Measurements from ENCODE around the gene NAALADL2. TPM values are rescaled to one million over a fixed set of nuclear protein-coding genes. Genes with fewer than 3 reads are reported as not detected.

The NAALADL2 gene
- total RNA-seq, 1 experiment from 2014 or later, result 1.9 TPM

GRCh38 chr3:175267561-175267960 is 408.4 kb downstream of the NAALADL2 start:
- Histone ChIP-seq H3K9ac (ENCODE audit: low read length) (peak overlapping the region; percentile 70), H3K4me2 (ENCODE audit: low read length) (peak overlapping the region; percentile 72), H3K9me2 (replicated peaks; ENCODE audit: low read length) (no peaks in the 10 kb centered on the region), H3K9me3 (ENCODE audit: low read length) (no peaks in the 10 kb centered on the region), H3K27me3 (ENCODE audit: low read length) (no peaks in the 10 kb centered on the region), H3K36me3 (ENCODE audit: low read depth, low read length) (no peaks in the 10 kb centered on the region), H3K4me3 (ENCODE audit: low read length) (no peak overlapping the region), H3K27ac (ENCODE audit: low read length) (peak overlapping the region; percentile 94), H4K20me1 (ENCODE audit: low read length) (no peaks in the 10 kb centered on the region), H3F3A (ENCODE audit: low read length, unreplicated experiment) (no peaks in the 10 kb centered on the region), H2AFZ (ENCODE audit: low read length) (no peak overlapping the region), H3K4me1 (ENCODE audit: insufficient read depth, low read length) (peaks cover 27% of the 10 kb centered on the region), H3K79me2 (ENCODE audit: low read length) (no peaks in the 10 kb centered on the region)
- no peak for DNase-seq
- intact Hi-C loops (cut with micrococcal nuclease), result loop anchor here (2.0 to 10.0 kb wide), 4 partner anchors 117 to 1397 kb away; no protein-coding TSS in a partner anchor
- TF ChIP-seq EZH2phosphoT487 (IDR thresholded peaks at IDR 0.05; ENCODE audit: borderline replicate concordance, low read length) (no peak), EZH2 (IDR thresholded peaks at IDR 0.05; ENCODE audit: low read length, unreplicated experiment) (no peak), CTCF (conservative IDR thresholded peaks at IDR 0.05; ENCODE audit: low read depth, low read length) (no peak)
- POLR2A ChIA-PET (ENCODE audit: unreplicated experiment), result interaction anchor here (0.6 kb wide), 1 partner anchor 69 kb away, joined by 6 read pairs; no protein-coding TSS in a partner anchor
- CTCF ChIA-PET, result no interaction called here
- no TSS peak for BruUV-seq (replicated peaks)
- peak; percentile 31 for ATAC-seq

- Histone ChIP-seq H3K4me1 (ENCODE audit: insufficient read depth, low read length) (peaks cover 27% of the 10 kb centered on the region), H3K4me3 (ENCODE audit: low read length) (no peak overlapping the region), H3K4me2 (ENCODE audit: low read length) (no peak overlapping the region), H3K9ac (ENCODE audit: low read length) (no peak overlapping the region), H3K9me2 (replicated peaks; ENCODE audit: low read length) (no peaks in the 10 kb centered on the region), H3F3A (ENCODE audit: low read length, unreplicated experiment) (no peaks in the 10 kb centered on the region), H3K27ac (ENCODE audit: low read length) (no peak overlapping the region), H3K27me3 (ENCODE audit: low read length) (no peaks in the 10 kb centered on the region), H3K9me3 (ENCODE audit: low read length) (no peaks in the 10 kb centered on the region), H3K79me2 (ENCODE audit: low read length) (no peaks in the 10 kb centered on the region), H2AFZ (ENCODE audit: low read length) (no peak overlapping the region), H4K20me1 (ENCODE audit: low read length) (no peaks in the 10 kb centered on the region), H3K36me3 (ENCODE audit: low read depth, low read length) (no peaks in the 10 kb centered on the region)
- no TSS peak for BruUV-seq (replicated peaks)
- intact Hi-C loops (cut with micrococcal nuclease), result loop anchor here (5.0 to 10.0 kb wide), 3 partner anchors 335 to 1395 kb away; no protein-coding TSS in a partner anchor
- DNase-seq (no peak), ATAC-seq (no peak)
- TF ChIP-seq CTCF (conservative IDR thresholded peaks at IDR 0.05; ENCODE audit: low read depth, low read length) (no peak), EZH2phosphoT487 (IDR thresholded peaks at IDR 0.05; ENCODE audit: borderline replicate concordance, low read length) (no peak), EZH2 (IDR thresholded peaks at IDR 0.05; ENCODE audit: low read length, unreplicated experiment) (no peak)
- ChIA-PET POLR2A (ENCODE audit: unreplicated experiment) (no interaction called here), CTCF (no interaction called here)
Observed at GRCh38 chr3:175269394-175269793, 410.3 kb downstream of the NAALADL2 start.

- Histone ChIP-seq H3K9ac (ENCODE audit: low read length) (no peak overlapping the region), H2AFZ (ENCODE audit: low read length) (0 out of 2 replicates have a peak overlapping the region, but pooled peaks have one; percentile 4), H3K27ac (ENCODE audit: low read length) (no peak overlapping the region), H3K9me2 (replicated peaks; ENCODE audit: low read length) (no peaks in the 10 kb centered on the region), H4K20me1 (ENCODE audit: low read length) (no peaks in the 10 kb centered on the region), H3K27me3 (ENCODE audit: low read length) (no peaks in the 10 kb centered on the region), H3K4me3 (ENCODE audit: low read length) (no peak overlapping the region), H3K4me1 (ENCODE audit: insufficient read depth, low read length) (peaks cover 27% of the 10 kb centered on the region), H3K9me3 (ENCODE audit: low read length) (no peaks in the 10 kb centered on the region), H3K79me2 (ENCODE audit: low read length) (no peaks in the 10 kb centered on the region), H3K36me3 (ENCODE audit: low read depth, low read length) (no peaks in the 10 kb centered on the region), H3F3A (ENCODE audit: low read length, unreplicated experiment) (no peaks in the 10 kb centered on the region), H3K4me2 (ENCODE audit: low read length) (no peak overlapping the region)
- POLR2A ChIA-PET (ENCODE audit: unreplicated experiment), result no interaction called here
- CTCF ChIA-PET, result no interaction called here
- no peak for TF ChIP-seq EZH2phosphoT487 (IDR thresholded peaks at IDR 0.05; ENCODE audit: borderline replicate concordance, low read length)
- no peak for TF ChIP-seq EZH2 (IDR thresholded peaks at IDR 0.05; ENCODE audit: low read length, unreplicated experiment)
- no peak for TF ChIP-seq CTCF (conservative IDR thresholded peaks at IDR 0.05; ENCODE audit: low read depth, low read length)
- DNase-seq, result peak; percentile 18
- intact Hi-C loops (cut with micrococcal nuclease), result no loop called here
- no peak for ATAC-seq
- no TSS peak for BruUV-seq (replicated peaks)
Observed at GRCh38 chr3:175270198-175270837, 411.2 kb downstream of the NAALADL2 start.
